Stomach (tissue), 4 donors: Measurements from ENCODE around the gene PRMT3.

Experiments
- CTCF ChIP-seq, 7 experiments: fragments of 450-650 bp in 4 of 7; fragments of 200-600 bp in 3 of 7; sonication (generic) in 3 of 7; IDR thresholded peaks; one replicate each; pipeline ENCODE4 v1.5.1; 2016 to 2019; ENCODE audit warnings: antibody characterized with exemption in 7 of 7, control low read depth in 2 of 7, mild to moderate bottlenecking in 1 of 7
- EP300 ChIP-seq: sonication (generic); formaldehyde crosslinking; IDR thresholded peaks from one replicate; pipeline ENCODE4 v1.6.1; 2017; ENCODE audit warnings: antibody characterized with exemption
- POLR2A ChIP-seq, 4 donors: fragments of 450-650 bp; IDR thresholded peaks; one replicate each; pipeline ENCODE4 v1.6.1; 2016; ENCODE audit warnings: antibody characterized with exemption in 4 of 4, control low read depth in 2 of 4, mild to moderate bottlenecking in 1 of 4, moderate library complexity in 1 of 4
- POLR2AphosphoS5 ChIP-seq, 3 donors: sonication (generic); formaldehyde crosslinking; IDR thresholded peaks; one replicate each; pipeline ENCODE4 v1.6.1; 2016; ENCODE audit warnings: antibody characterized with exemption in 3 of 3

- TF ChIP-seq POLR2A (IDR thresholded peaks at IDR 0.05) = no peak
- TF ChIP-seq CTCF (IDR thresholded peaks at IDR 0.05) = no peak
- TF ChIP-seq EP300 = no peak
- TF ChIP-seq POLR2AphosphoS5 (IDR thresholded peaks at IDR 0.05) = no peak
These were observed 64.1 kb downstream of the PRMT3 start for GRCh38 chr11:20451568-20451967.
